Lung (tissue), 12 donors: Measurements from ENCODE around the gene EXOC6. TPM values are rescaled to one million over a fixed set of nuclear protein-coding genes. Genes with fewer than 3 reads are reported as not detected.

ENCODE experiments used
- ATAC-seq: fragments of 200-7000 bp; cut with Tn5 transposase; one replicate; pipeline ENCODE4 v1.9.1; 2020; ENCODE audit warnings: moderate number of reproducible peaks; ENCODE audit not compliant: insufficient read depth, low FRiP score
- DNase-seq, 3 donors: peaks; one replicate each; pipeline ENCODE4 v3.0.0-alpha.2; 2013 to 2017
- H3K27ac ChIP-seq, 2 donors: one replicate each; pipeline ENCODE4 v1.5.1; 2013; ENCODE audit warnings: mild to moderate bottlenecking in 2 of 2, moderate library complexity in 2 of 2, control low read depth in 1 of 2, inconsistent platforms in 1 of 2, low read depth in 1 of 2, low read length in 1 of 2
- H3K27me3 ChIP-seq, 3 donors: one replicate each; pipeline ENCODE4 v1.5.1; 2013; ENCODE audit warnings: low read length in 2 of 3; ENCODE audit not compliant: control insufficient read depth in 3 of 3, insufficient read depth in 3 of 3
- H3K36me3 ChIP-seq, 4 donors: one replicate each; pipeline ENCODE4 v1.5.1; 2013; ENCODE audit warnings: low read length in 4 of 4, mild to moderate bottlenecking in 1 of 4, moderate library complexity in 1 of 4; ENCODE audit not compliant: control insufficient read depth in 4 of 4, insufficient read depth in 4 of 4
- H3K4me1 ChIP-seq, 5 donors: one replicate each; pipeline ENCODE4 v1.5.1; 2013; ENCODE audit warnings: low read length in 5 of 5, mild to moderate bottlenecking in 2 of 5, moderate library complexity in 1 of 5; ENCODE audit not compliant: control insufficient read depth in 5 of 5, insufficient read depth in 5 of 5
- H3K4me3 ChIP-seq: one replicate; pipeline ENCODE4 v1.5.1; 2013; ENCODE audit warnings: mild to moderate bottlenecking, control low read depth, moderate library complexity
- H3K9ac ChIP-seq, 2 donors: one replicate each; pipeline ENCODE4 v1.5.1; 2013; ENCODE audit warnings: low read length in 2 of 2, control low read depth in 1 of 2; ENCODE audit not compliant: insufficient read depth in 1 of 2
- H3K9me3 ChIP-seq, 4 donors: one replicate each; pipeline ENCODE4 v1.5.1; 2013; ENCODE audit warnings: low read length in 3 of 4, mild to moderate bottlenecking in 1 of 4, moderate library complexity in 1 of 4; ENCODE audit not compliant: control insufficient read depth in 4 of 4, insufficient read depth in 3 of 4
- WGBS, 2 donors: extraction: QIAGEN DNeasy Blood & Tissue Kit; methylation state at CpG; one replicate each; pipeline ENCODE4 v1.1.7; 2013; 5-methylcytosine and 5-hydroxymethylcytosine counted together
- polyA plus RNA-seq, 2 donors: library from polyadenylated mRNA; stranded (reverse); fragments of 200-250 nt; gene quantifications; one replicate each; pipeline ENCODE4 v1.2.1, GENCODE V29; 2013
- total RNA-seq, 2 donors: library from RNA; depleted of rRNA in 1 of 2; stranded (reverse); fragments of >200 nt in 1 of 2; gene quantifications; one replicate each; pipeline ENCODE4 v1.2.1, GENCODE V29; 2014 to 2021
- TF ChIP-seq, protein P1 (sequence below): IDR thresholded peaks from 2 replicates; pipeline ENCODE4 v1.5.1; 2012; ENCODE audit warnings: mild to moderate bottlenecking; ENCODE audit errors: control extremely low read depth, extremely low read depth
- donor health status: control.
- donor health status: control.
- donor health status: Bipolar disorder and iron deficiency.
- donor health status: healthy.
- donor health status: DM: yes; HTN: yes; CAD: no.

EXOC6 gene
- total and polyA plus RNA-seq, 4 donors: 8.6 to 40.1 (median 11.9) TPM

DNA sequence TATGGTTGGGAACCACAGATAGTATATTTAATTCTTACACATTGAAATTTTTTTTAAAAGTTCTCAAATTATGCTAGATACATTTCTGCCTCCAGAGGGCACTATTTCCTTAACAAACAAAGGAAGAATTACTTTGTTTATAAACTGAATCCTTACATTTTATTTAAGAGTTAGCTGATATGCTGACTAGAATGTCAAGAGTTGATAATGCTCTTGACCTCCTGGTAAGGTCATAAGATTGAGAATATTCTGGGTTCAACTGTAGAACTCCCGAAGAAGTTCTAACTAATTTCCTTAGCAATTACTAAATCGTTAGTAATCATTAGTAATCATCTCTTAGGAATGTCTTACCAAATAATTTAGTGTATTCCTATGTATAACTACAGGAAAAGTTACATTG, 117.0 kb downstream of the EXOC6 start:
- no peak for ATAC-seq
- H3K4me3 ChIP-seq: no peak overlapping the region
- peak in 2 of 3 donors; percentile 80 to 87 for DNase-seq
- WGBS, 2 donors: 52 to 70% methylated on average over 2 of the region's 2 CpGs
- H3K9ac ChIP-seq: no peak overlapping the region
- H3K9me3 ChIP-seq: no peaks in the 10 kb centered on the region
- peaks cover 0 to 1% (median 0%) of the 10 kb centered on the region in 4 donors for H3K36me3 ChIP-seq
- H3K27me3 ChIP-seq: no peaks in the 10 kb centered on the region
- TF ChIP-seq, protein P1, sequence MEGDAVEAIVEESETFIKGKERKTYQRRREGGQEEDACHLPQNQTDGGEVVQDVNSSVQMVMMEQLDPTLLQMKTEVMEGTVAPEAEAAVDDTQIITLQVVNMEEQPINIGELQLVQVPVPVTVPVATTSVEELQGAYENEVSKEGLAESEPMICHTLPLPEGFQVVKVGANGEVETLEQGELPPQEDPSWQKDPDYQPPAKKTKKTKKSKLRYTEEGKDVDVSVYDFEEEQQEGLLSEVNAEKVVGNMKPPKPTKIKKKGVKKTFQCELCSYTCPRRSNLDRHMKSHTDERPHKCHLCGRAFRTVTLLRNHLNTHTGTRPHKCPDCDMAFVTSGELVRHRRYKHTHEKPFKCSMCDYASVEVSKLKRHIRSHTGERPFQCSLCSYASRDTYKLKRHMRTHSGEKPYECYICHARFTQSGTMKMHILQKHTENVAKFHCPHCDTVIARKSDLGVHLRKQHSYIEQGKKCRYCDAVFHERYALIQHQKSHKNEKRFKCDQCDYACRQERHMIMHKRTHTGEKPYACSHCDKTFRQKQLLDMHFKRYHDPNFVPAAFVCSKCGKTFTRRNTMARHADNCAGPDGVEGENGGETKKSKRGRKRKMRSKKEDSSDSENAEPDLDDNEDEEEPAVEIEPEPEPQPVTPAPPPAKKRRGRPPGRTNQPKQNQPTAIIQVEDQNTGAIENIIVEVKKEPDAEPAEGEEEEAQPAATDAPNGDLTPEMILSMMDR: no peak
- no peak overlapping the region for H3K27ac ChIP-seq
- no peaks in the 10 kb centered on the region for H3K4me1 ChIP-seq

DNA sequence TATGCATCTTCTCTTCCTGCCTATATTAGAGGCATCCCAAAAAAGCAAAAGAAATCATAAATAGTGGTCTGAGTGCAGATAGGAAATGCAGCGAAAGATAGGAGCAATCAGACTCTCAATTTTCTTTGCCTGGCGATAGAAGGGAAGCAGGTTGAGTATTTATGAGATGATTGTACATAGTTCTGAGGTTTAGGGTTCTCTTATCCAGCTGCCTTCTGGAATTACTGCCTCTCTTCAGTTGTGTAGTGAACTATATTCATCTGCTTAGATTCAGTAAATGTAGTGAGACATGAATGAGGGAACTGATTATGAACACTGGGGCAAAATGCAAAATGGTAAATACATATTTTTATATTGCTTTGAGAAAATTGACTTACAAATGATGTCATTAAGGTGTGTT, 119.3 kb downstream of the EXOC6 start:
- no peak overlapping the region for H3K9ac ChIP-seq
- H3K27me3 ChIP-seq: no peaks in the 10 kb centered on the region
- no peak overlapping the region for H3K27ac ChIP-seq
- 95 to 96% methylated on average over 2 of the region's 2 CpGs for WGBS, 2 donors
- ATAC-seq (no peak), DNase-seq (no peak)
- H3K4me3 ChIP-seq: no peak overlapping the region
- H3K9me3 ChIP-seq: peaks cover 0 to 1% (median 0%) of the 10 kb centered on the region in 4 donors
- peaks cover 0 to 1% (median 0%) of the 10 kb centered on the region in 4 donors for H3K36me3 ChIP-seq
- TF ChIP-seq, protein P1: no peak
- H3K4me1 ChIP-seq: no peaks in the 10 kb centered on the region

DNA sequence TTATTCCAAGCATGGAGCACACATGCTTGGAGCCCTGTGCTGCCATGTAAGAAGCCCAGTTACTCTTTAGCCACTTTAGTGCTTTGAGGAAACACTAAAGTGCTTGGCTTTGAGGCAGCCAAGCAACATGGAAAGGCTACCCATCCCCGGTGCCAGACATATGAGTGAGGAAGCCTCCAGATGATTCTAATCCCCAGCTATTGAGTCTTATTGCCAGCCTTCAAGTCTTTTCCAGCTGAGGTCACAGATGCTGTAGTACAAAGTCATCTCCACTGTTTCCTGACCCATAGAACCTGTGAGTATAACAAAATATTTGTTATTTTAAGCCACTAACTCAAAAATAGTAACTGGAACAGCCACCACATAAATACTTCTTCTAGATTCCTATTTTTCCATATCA, 120.8 kb downstream of the EXOC6 start:
- Histone ChIP-seq H3K9me3 (peaks cover 0 to 5% (median 0%) of the 10 kb centered on the region in 4 donors), H3K4me3 (no peak overlapping the region), H3K36me3 (peaks cover 0 to 1% (median 0%) of the 10 kb centered on the region in 4 donors), H3K27ac (no peak overlapping the region), H3K27me3 (no peaks in the 10 kb centered on the region), H3K9ac (no peak overlapping the region), H3K4me1 (no peaks in the 10 kb centered on the region)
- no peak for ATAC-seq
- TF ChIP-seq, protein P1: no peak
- no peak for DNase-seq
- 91 to 100% methylated on average over 1 of the region's 1 CpG for WGBS, 2 donors

DNA sequence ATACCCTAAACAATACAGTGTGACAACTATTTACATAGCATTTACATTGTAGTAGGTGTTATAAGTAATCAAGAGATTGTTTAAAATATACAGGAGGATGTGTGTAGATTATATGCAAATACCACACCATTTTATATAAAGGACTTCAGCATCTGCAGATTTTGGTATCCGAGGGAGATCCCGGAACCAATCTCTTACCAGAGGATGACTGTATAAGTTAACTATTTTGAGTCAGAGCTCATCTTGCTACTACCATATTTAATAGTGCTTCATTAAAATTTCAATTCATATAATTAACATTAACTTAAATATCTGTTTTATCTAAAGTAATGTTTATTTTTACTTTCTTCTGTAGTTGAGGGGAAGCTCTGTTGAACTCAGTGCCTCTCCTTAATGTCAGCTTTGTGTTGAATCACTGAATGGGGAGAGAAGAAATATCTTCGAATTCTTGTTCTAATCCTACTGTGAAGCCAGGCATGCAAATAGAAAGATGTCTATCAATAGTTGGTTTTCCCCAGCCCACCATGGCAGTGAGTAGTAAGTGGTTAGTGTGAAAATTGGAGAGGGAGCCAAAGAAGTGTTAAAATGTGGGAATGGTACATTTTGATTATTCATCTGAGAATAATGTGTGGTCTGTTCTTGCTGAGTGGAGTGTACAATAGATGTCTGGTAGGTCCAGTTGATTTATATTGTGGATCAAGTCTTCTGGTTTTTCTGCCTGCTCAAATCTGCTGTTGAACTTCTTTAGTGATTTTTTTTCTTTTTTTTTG, 122.2 kb downstream of the EXOC6 start:
- no peak overlapping the region for H3K4me3 ChIP-seq
- H3K27ac ChIP-seq: no peak overlapping the region
- DNase-seq: no peak
- peaks cover 0 to 5% (median 0%) of the 10 kb centered on the region in 4 donors for H3K9me3 ChIP-seq
- H3K36me3 ChIP-seq: peaks cover 0 to 1% (median 0%) of the 10 kb centered on the region in 4 donors
- H3K4me1 ChIP-seq: no peaks in the 10 kb centered on the region
- no peak for ATAC-seq
- TF ChIP-seq, protein P1: no peak
- no peak overlapping the region for H3K9ac ChIP-seq
- H3K27me3 ChIP-seq: no peaks in the 10 kb centered on the region
- WGBS, 2 donors: 96 to 97% methylated on average over 3 of the region's 3 CpGs
